Measurements from ENCODE around the gene GNA15.
"Not testable (repeated sequence)": the region's sequence is repeated elsewhere in the genome, so short reads cannot be mapped to it uniquely, and the experiment has no call there.

The GNA15 gene

GRCh38 chr19:3202346-3202745 is 66.5 kb downstream of the GNA15 start:
- H3K36me3 ChIP-seq (ENCODE audit: low read length) = no peaks in the 10 kb centered on the region

GRCh38 chr19:3202895-3203294 is 67.1 kb downstream of the GNA15 start:
- not testable (repeated sequence) for H3K27ac ChIP-seq (ENCODE audit: low read depth, low read length); H2AFZ ChIP-seq (ENCODE audit: low read depth, low read length, severe bottlenecking); H3K4me3 ChIP-seq (ENCODE audit: insufficient read depth, low read length, poor library complexity, severe bottlenecking); H3K9ac ChIP-seq (ENCODE audit: low read length); H3F3A ChIP-seq (ENCODE audit: insufficient read depth); H4K20me1 ChIP-seq (ENCODE audit: low read depth, low read length); H3K36me3 ChIP-seq (ENCODE audit: low read length); H3K9me3 ChIP-seq (ENCODE audit: insufficient read depth, low read length); H3K27me3 ChIP-seq (ENCODE audit: low read length); H3K9me2 ChIP-seq (replicated peaks; ENCODE audit: insufficient read depth, low read length); H3K4me2 ChIP-seq (ENCODE audit: low read depth, low read length, poor library complexity, severe bottlenecking); H3K79me2 ChIP-seq (ENCODE audit: insufficient read depth, low read length)

More at GRCh38 chr19:3202346-3202745, 66.5 kb downstream of the GNA15 start:
- Histone ChIP-seq H3K4me3 (ENCODE audit: insufficient read depth, low read length, poor library complexity, severe bottlenecking) (no peak overlapping the region), H3K79me2 (ENCODE audit: insufficient read depth, low read length) (no peaks in the 10 kb centered on the region), H3K27me3 (ENCODE audit: low read length) (no peaks in the 10 kb centered on the region), H3K9ac (ENCODE audit: low read length) (no peak overlapping the region), H3K9me2 (replicated peaks; ENCODE audit: insufficient read depth, low read length) (no peaks in the 10 kb centered on the region), H3F3A (ENCODE audit: insufficient read depth) (no peaks in the 10 kb centered on the region), H3K4me2 (ENCODE audit: low read depth, low read length, poor library complexity, severe bottlenecking) (no peak overlapping the region), H2AFZ (ENCODE audit: low read depth, low read length, severe bottlenecking) (no peak overlapping the region), H4K20me1 (ENCODE audit: low read depth, low read length) (no peaks in the 10 kb centered on the region), H3K27ac (ENCODE audit: low read depth, low read length) (no peak overlapping the region), H3K9me3 (ENCODE audit: insufficient read depth, low read length) (no peaks in the 10 kb centered on the region)
- TF ChIP-seq EZH2phosphoT487 (conservative IDR thresholded peaks at IDR 0.05; ENCODE audit: low read length) (no peak), CTCF (IDR thresholded peaks at IDR 0.05; ENCODE audit: insufficient read depth, low read length, poor library complexity, severe bottlenecking) (no peak)

GRCh38 chr19:3203805-3204645 is 68.2 kb downstream of the GNA15 start:
- Histone ChIP-seq H2AFZ (ENCODE audit: low read depth, low read length, severe bottlenecking) (no peak overlapping the region), H3K79me2 (ENCODE audit: insufficient read depth, low read length) (no peaks in the 10 kb centered on the region), H3K27me3 (ENCODE audit: low read length) (no peaks in the 10 kb centered on the region), H3K27ac (ENCODE audit: low read depth, low read length) (no peak overlapping the region), H3K36me3 (ENCODE audit: low read length) (no peaks in the 10 kb centered on the region), H3F3A (ENCODE audit: insufficient read depth) (no peaks in the 10 kb centered on the region), H3K9me3 (ENCODE audit: insufficient read depth, low read length) (no peaks in the 10 kb centered on the region), H4K20me1 (ENCODE audit: low read depth, low read length) (no peaks in the 10 kb centered on the region), H3K9me2 (replicated peaks; ENCODE audit: insufficient read depth, low read length) (no peaks in the 10 kb centered on the region), H3K9ac (ENCODE audit: low read length) (no peak overlapping the region), H3K4me2 (ENCODE audit: low read depth, low read length, poor library complexity, severe bottlenecking) (no peak overlapping the region), H3K4me3 (ENCODE audit: insufficient read depth, low read length, poor library complexity, severe bottlenecking) (no peak overlapping the region)
- no peak for TF ChIP-seq EZH2phosphoT487 (conservative IDR thresholded peaks at IDR 0.05; ENCODE audit: low read length)
- no peak for TF ChIP-seq CTCF (IDR thresholded peaks at IDR 0.05; ENCODE audit: insufficient read depth, low read length, poor library complexity, severe bottlenecking)

GRCh38 chr19:3204646-3205275 is 68.9 kb downstream of the GNA15 start:
- no peaks in the 10 kb centered on the region for H3K9me2 ChIP-seq (replicated peaks; ENCODE audit: insufficient read depth, low read length)
- H3K4me2 ChIP-seq (ENCODE audit: low read depth, low read length, poor library complexity, severe bottlenecking) = no peak overlapping the region
- no peak overlapping the region for H3K9ac ChIP-seq (ENCODE audit: low read length)
- H3K9me3 ChIP-seq (ENCODE audit: insufficient read depth, low read length) = no peaks in the 10 kb centered on the region
- H3F3A ChIP-seq (ENCODE audit: insufficient read depth) = no peaks in the 10 kb centered on the region
- no peaks in the 10 kb centered on the region for H3K36me3 ChIP-seq (ENCODE audit: low read length)
- TF ChIP-seq EZH2phosphoT487 (conservative IDR thresholded peaks at IDR 0.05; ENCODE audit: low read length) (no peak), CTCF (IDR thresholded peaks at IDR 0.05; ENCODE audit: insufficient read depth, low read length, poor library complexity, severe bottlenecking) (no peak)
- no peak overlapping the region for H3K27ac ChIP-seq (ENCODE audit: low read depth, low read length)
- H2AFZ ChIP-seq (ENCODE audit: low read depth, low read length, severe bottlenecking) = no peak overlapping the region
- H3K4me3 ChIP-seq (ENCODE audit: insufficient read depth, low read length, poor library complexity, severe bottlenecking) = no peak overlapping the region
- H4K20me1 ChIP-seq (ENCODE audit: low read depth, low read length) = no peaks in the 10 kb centered on the region
- H3K79me2 ChIP-seq (ENCODE audit: insufficient read depth, low read length) = no peaks in the 10 kb centered on the region
- H3K27me3 ChIP-seq (ENCODE audit: low read length) = no peaks in the 10 kb centered on the region
